ENCODE measurements around the gene SLC2A1.

SLC2A1 gene

DNA sequence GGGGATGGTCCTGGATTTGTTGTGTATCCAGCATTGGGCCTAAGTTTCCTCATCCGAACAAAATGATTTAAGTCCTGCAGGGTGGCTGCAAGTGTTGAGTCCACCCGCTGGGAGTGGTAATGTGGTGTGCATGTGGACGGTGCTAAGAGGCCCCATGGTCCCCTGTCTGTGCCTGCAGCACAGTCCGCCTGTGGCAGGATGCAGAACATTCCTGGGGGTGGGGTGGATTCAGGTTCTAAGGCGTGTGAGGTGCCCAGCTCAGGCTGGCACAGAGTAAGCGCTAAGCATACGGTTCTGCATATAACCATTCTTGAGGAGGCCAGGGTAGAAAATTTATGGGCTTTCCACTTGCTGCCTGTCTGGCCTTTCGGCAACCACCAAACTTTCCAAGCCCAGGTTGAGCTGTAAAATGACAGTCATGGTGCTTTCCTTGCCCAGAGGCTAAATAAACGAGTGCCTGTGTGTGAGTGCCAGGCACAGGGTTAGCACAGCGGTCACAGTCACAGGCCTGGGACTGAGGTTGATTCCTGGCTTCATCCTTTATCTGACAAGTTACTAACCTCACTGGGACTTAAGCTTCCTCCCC lies 30.7 kb downstream of the SLC2A1 start:
- Histone ChIP-seq H3K27me3 (ENCODE audit: control insufficient read depth, low read length) (no peaks in the 10 kb centered on the region), H3K27ac (ENCODE audit: low read depth, low read length) (no peak overlapping the region), H4K20me1 (ENCODE audit: control insufficient read depth, insufficient read depth, low read depth, low read length) (peaks cover 24% of the 10 kb centered on the region), H3K9me3 (ENCODE audit: control insufficient read depth, insufficient read depth, low read length) (no peaks in the 10 kb centered on the region), H3K4me2 (ENCODE audit: low read length) (no peak overlapping the region), H3K79me2 (ENCODE audit: control insufficient read depth, low read length) (peaks cover 30% of the 10 kb centered on the region), H3K36me3 (ENCODE audit: control insufficient read depth, low read length) (peaks cover 80% of the 10 kb centered on the region), H3K4me3 (ENCODE audit: low read length) (no peak overlapping the region), H3K4me1 (ENCODE audit: control insufficient read depth, low read length) (peaks cover 45% of the 10 kb centered on the region), H3K9me2 (replicated peaks; ENCODE audit: control insufficient read depth, low read length) (no peaks in the 10 kb centered on the region), H3F3A (ENCODE audit: control insufficient read depth, insufficient read depth) (peaks cover 38% of the 10 kb centered on the region)
- no peak for TF ChIP-seq EZH2phosphoT487 (IDR thresholded peaks at IDR 0.05; ENCODE audit: borderline replicate concordance, low read length)
- TF ChIP-seq, protein P1, sequence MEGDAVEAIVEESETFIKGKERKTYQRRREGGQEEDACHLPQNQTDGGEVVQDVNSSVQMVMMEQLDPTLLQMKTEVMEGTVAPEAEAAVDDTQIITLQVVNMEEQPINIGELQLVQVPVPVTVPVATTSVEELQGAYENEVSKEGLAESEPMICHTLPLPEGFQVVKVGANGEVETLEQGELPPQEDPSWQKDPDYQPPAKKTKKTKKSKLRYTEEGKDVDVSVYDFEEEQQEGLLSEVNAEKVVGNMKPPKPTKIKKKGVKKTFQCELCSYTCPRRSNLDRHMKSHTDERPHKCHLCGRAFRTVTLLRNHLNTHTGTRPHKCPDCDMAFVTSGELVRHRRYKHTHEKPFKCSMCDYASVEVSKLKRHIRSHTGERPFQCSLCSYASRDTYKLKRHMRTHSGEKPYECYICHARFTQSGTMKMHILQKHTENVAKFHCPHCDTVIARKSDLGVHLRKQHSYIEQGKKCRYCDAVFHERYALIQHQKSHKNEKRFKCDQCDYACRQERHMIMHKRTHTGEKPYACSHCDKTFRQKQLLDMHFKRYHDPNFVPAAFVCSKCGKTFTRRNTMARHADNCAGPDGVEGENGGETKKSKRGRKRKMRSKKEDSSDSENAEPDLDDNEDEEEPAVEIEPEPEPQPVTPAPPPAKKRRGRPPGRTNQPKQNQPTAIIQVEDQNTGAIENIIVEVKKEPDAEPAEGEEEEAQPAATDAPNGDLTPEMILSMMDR (IDR thresholded peaks at IDR 0.05; ENCODE audit: low read depth, low read length, poor library complexity, severe bottlenecking): no peak

DNA sequence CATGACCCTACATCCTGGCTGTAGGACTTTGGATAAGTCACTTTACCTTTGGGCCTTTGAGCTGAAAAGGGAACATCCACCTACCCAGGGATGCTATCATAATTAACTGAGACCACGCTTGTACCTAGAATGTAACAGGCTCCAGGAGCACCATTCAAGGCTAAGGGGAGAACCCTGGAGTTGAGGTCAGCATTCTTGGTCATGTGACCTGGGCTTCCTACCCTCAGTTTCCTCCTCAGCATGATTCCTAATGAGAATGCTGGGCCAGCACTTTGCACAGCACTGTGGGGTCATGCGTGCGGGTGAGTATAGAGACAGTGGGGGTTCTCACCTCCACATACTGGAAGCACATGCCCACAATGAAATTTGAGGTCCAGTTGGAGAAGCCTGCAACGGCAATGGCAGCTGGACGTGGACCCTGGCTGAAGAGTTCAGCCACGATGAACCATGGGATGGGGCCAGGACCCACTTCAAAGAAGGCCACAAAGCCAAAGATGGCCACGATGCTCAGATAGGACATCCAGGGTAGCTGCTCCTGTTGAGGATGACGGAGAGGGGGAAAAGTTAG lies 31.3 kb downstream of the SLC2A1 start:
- Histone ChIP-seq H3K4me2 (ENCODE audit: low read length) (no peak overlapping the region), H3K27ac (ENCODE audit: low read depth, low read length) (no peak overlapping the region), H3K36me3 (ENCODE audit: control insufficient read depth, low read length) (peaks cover 73% of the 10 kb centered on the region), H3K9me3 (ENCODE audit: control insufficient read depth, insufficient read depth, low read length) (no peaks in the 10 kb centered on the region), H3K79me2 (ENCODE audit: control insufficient read depth, low read length) (peaks cover 24% of the 10 kb centered on the region), H3K9me2 (replicated peaks; ENCODE audit: control insufficient read depth, low read length) (no peaks in the 10 kb centered on the region), H3K27me3 (ENCODE audit: control insufficient read depth, low read length) (no peaks in the 10 kb centered on the region), H3F3A (ENCODE audit: control insufficient read depth, insufficient read depth) (peaks cover 35% of the 10 kb centered on the region), H3K4me1 (ENCODE audit: control insufficient read depth, low read length) (peaks cover 40% of the 10 kb centered on the region), H3K4me3 (ENCODE audit: low read length) (no peak overlapping the region), H4K20me1 (ENCODE audit: control insufficient read depth, insufficient read depth, low read depth, low read length) (peaks cover 19% of the 10 kb centered on the region)
- TF ChIP-seq EZH2phosphoT487 (IDR thresholded peaks at IDR 0.05; ENCODE audit: borderline replicate concordance, low read length): no peak
- TF ChIP-seq, protein P1 (IDR thresholded peaks at IDR 0.05; ENCODE audit: low read depth, low read length, poor library complexity, severe bottlenecking): no peak

DNA sequence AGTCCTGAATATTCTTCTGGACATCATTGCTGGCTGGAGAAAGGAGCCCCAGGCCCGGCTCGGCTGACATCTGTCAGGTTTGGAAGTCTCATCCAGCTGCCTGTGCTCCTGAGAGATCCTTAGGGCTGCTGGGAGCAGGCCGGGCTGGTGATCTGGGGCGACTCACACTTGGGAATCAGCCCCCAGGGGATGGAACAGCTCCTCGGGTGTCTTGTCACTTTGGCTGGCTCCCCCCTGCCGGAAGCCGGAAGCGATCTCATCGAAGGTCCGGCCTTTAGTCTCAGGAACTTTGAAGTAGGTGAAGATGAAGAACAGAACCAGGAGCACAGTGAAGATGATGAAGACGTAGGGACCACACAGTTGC lies 31.8 kb downstream of the SLC2A1 start:
- Histone ChIP-seq H3K4me2 (ENCODE audit: low read length) (no peak overlapping the region), H3F3A (ENCODE audit: control insufficient read depth, insufficient read depth) (peaks cover 33% of the 10 kb centered on the region), H3K4me1 (ENCODE audit: control insufficient read depth, low read length) (peaks cover 35% of the 10 kb centered on the region), H3K9me3 (ENCODE audit: control insufficient read depth, insufficient read depth, low read length) (no peaks in the 10 kb centered on the region), H3K36me3 (ENCODE audit: control insufficient read depth, low read length) (peaks cover 68% of the 10 kb centered on the region), H3K9me2 (replicated peaks; ENCODE audit: control insufficient read depth, low read length) (no peaks in the 10 kb centered on the region), H4K20me1 (ENCODE audit: control insufficient read depth, insufficient read depth, low read depth, low read length) (peaks cover 16% of the 10 kb centered on the region), H3K27ac (ENCODE audit: low read depth, low read length) (no peak overlapping the region), H3K4me3 (ENCODE audit: low read length) (no peak overlapping the region), H3K27me3 (ENCODE audit: control insufficient read depth, low read length) (no peaks in the 10 kb centered on the region), H3K79me2 (ENCODE audit: control insufficient read depth, low read length) (peaks cover 19% of the 10 kb centered on the region)
- TF ChIP-seq, protein P1 (IDR thresholded peaks at IDR 0.05; ENCODE audit: low read depth, low read length, poor library complexity, severe bottlenecking): no peak
- TF ChIP-seq EZH2phosphoT487 (IDR thresholded peaks at IDR 0.05; ENCODE audit: borderline replicate concordance, low read length): no peak

Data from DOHH2 (cell line).